Fibroblast of lung (primary cell): ENCODE results near the gene STON2.

Experiments
- CTCF ChIP-seq, 2 donors: IDR thresholded peaks in 1 of 2; conservative IDR thresholded peaks in 1 of 2; 1 replicate in 1 of 2; 2 replicates in 1 of 2; pipeline ENCODE4 v1.5.1; 2011 to 2012; ENCODE audit warnings: low read length in 2 of 2, control low read depth in 1 of 2, inconsistent platforms in 1 of 2, low read depth in 1 of 2, mild to moderate bottlenecking in 1 of 2
- EZH2 ChIP-seq: IDR thresholded peaks from 2 replicates; pipeline ENCODE4 v1.5.1; 2012; ENCODE audit warnings: low read length, control low read depth, mild to moderate bottlenecking; ENCODE audit errors: missing control alignments

DNA sequence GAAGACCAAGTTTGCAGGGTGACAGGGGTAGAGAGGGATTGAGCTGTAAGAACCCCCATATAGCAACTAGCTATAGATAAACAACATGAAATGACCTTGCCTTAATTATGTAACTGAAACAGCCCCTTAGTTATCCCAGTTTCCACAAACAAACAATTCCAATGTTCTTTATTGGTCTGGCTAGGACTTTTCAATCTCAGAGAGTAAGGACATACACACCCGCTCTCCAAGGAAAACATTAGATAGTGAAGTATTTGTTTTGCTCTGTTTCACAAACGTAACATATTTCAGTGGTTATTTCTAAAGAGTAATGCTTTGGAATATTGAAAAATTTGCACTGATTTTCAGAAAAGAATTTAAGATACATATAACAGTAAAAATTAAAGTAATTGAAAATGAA, 127.8 kb downstream of the STON2 start:
- TF ChIP-seq CTCF (conservative IDR thresholded peaks at IDR 0.05 in 1 of 2, IDR thresholded peaks at IDR 0.05 in 1 of 2; ENCODE audit: low read depth in 1 of 2, low read length in 2 of 2) (no peak), EZH2 (no peak)
